GM18505 (cell line): Measurements from ENCODE around the gene LRRC57.

ENCODE experiments used
- ATAC-seq: cut with Tn5 transposase; IDR thresholded peaks from one replicate; pipeline ENCODE4 v1.9.1; 2021; ENCODE audit not compliant: unreplicated experiment
- POLR2A ChIP-seq: IDR thresholded peaks from 4 replicates; pipeline ENCODE4 v1.6.1; 2011; ENCODE audit warnings: borderline replicate concordance; ENCODE audit not compliant: insufficient read depth, insufficient read length; ENCODE audit errors: extremely low read depth

Gene LRRC57

GRCh38 chr15:42490671-42491538 lies 57.7 kb downstream of the LRRC57 start, which contains the start of gene ZNF106:
TSS of gene ZNF106 (minus strand) at chr15:42491141. CDS start at chr15:42472289, 18,852 bp downstream.
- peak; percentile 68 for ATAC-seq
- TF ChIP-seq POLR2A, result peak; percentile 93

DNA sequence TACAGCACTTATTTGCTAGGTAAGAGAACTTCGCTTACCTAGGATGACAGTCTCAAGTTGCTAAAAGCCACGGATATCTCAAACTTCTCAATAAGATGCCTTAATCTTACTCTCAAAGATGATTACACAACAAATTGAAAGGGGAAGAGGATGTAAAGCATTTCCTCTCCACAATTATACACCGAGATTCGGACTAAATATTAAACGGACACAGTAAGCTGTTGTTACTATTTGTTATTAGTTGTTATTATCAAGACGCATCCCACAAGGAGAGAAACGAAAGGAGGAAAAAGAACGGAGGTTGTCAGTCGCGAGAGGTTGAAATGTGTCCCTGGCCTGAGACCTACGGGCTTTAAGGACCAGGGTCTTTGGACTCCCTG lies 58.3 kb downstream of the LRRC57 start:
- no peak for TF ChIP-seq POLR2A
- no peak for ATAC-seq
